GM23338 (cell line): Measurements from ENCODE around the gene KIF1C. TPM values are rescaled to one million over a fixed set of nuclear protein-coding genes. Genes with fewer than 3 reads are reported as not detected.

Source experiments
- EZH2 ChIP-seq: fragments of 200-600 bp; sonication (generic); IDR thresholded peaks from one replicate; pipeline ENCODE4 v1.8.0; 2017; ENCODE audit warnings: antibody characterized with exemption, mild to moderate bottlenecking, low read depth; ENCODE audit not compliant: unreplicated experiment
- EZH2phosphoT487 ChIP-seq: fragments of 200-600 bp; sonication (generic); IDR thresholded peaks from one replicate; pipeline ENCODE4 v1.8.1; 2018; ENCODE audit warnings: antibody characterized with exemption; ENCODE audit not compliant: unreplicated experiment
- STAT1 ChIP-seq: IDR thresholded peaks from one replicate; pipeline ENCODE4 v1.6.1; 2016; ENCODE audit warnings: antibody characterized with exemption; ENCODE audit not compliant: unreplicated experiment
- microRNA-seq: library from miRNA; unstranded; fragments of <30 nt; microRNA quantifications from one replicate; pipeline ENCODE4, GENCODE V29; 2017
- polyA plus RNA-seq: library from polyadenylated mRNA; unstranded; fragments of >200 nt; fragmentation: Nextera tagmentation; extraction: Ambion mirVana; gene quantifications from 2 replicates; pipeline ENCODE4 v1.2.1, GENCODE V29; 2016
- small RNA-seq: library from RNA; depleted of rRNA; stranded (forward); fragments of <200 nt; gene quantifications from one replicate; pipeline ENCODE3, GENCODE V24; 2014; ENCODE audit warnings: low replicate concordance
- total RNA-seq: library from RNA; depleted of rRNA; stranded (reverse); fragments of >200 nt; shearing (Covaris generic); gene quantifications from 2 replicates; pipeline ENCODE4 v1.2.3, GENCODE V29; 2014; rRNA removed

KIF1C gene
- total and polyA plus RNA-seq, 2 experiments from 2014 or later, result 13.5 to 61.4 TPM

GRCh38 chr17:5077781-5078105, 80.0 kb downstream of the KIF1C start (continued):
- TF ChIP-seq EZH2 (no peak), EZH2phosphoT487 (no peak), STAT1 (no peak)

Small RNAs within 50 kb of the gene (microRNA-seq; reads per million reads assigned to microRNA genes)
- not detected for gene MIR6864
- not detected for gene MIR6865

Small RNAs within 50 kb of the gene (small RNA-seq; reads per million reads assigned to genes)
- gene MIR6864, result not detected
- not detected for gene MIR6865

Other genes starting within 250 kb of the KIF1C start
- not detected in 2 replicates for gene TM4SF5, start 226.1 kb upstream of the KIF1C start, total RNA-seq
- not detected in 2 replicates for gene TM4SF5, start 226.1 kb upstream of the KIF1C start, polyA plus RNA-seq
- 0.38 TPM in 1 of 2 replicates, not detected in the other for gene VMO1, start 211.6 kb upstream of the KIF1C start, total RNA-seq
- 0.40 and 0.47 TPM in 2 replicates for gene VMO1, start 211.6 kb upstream of the KIF1C start, polyA plus RNA-seq
- gene GLTPD2, start 209.0 kb upstream of the KIF1C start, total RNA-seq, result 1.3 TPM in 1 of 2 replicates, not detected in the other
- 0.33 and 0.47 TPM in 2 replicates for gene GLTPD2, start 209.0 kb upstream of the KIF1C start, polyA plus RNA-seq
- 266 and 302 TPM in 2 replicates for gene PSMB6, start 201.8 kb upstream of the KIF1C start, total RNA-seq
- 465 and 502 TPM in 2 replicates for gene PSMB6, start 201.8 kb upstream of the KIF1C start, polyA plus RNA-seq
- gene PLD2, start 190.8 kb upstream of the KIF1C start, total RNA-seq, result 49.9 and 55.9 TPM in 2 replicates
- gene PLD2, start 190.8 kb upstream of the KIF1C start, polyA plus RNA-seq, result 20.2 and 22.1 TPM in 2 replicates
- 42.1 and 54.9 TPM in 2 replicates for gene MINK1, start 164.6 kb upstream of the KIF1C start, total RNA-seq
- 17.3 and 19.4 TPM in 2 replicates for gene MINK1, start 164.6 kb upstream of the KIF1C start, polyA plus RNA-seq
- gene C17orf107, start 98.4 kb upstream of the KIF1C start, total RNA-seq, result 3.6 and 5.9 TPM in 2 replicates
- 0.78 and 1.9 TPM in 2 replicates for gene C17orf107, start 98.4 kb upstream of the KIF1C start, polyA plus RNA-seq
- gene CHRNE, start 94.9 kb upstream of the KIF1C start, total RNA-seq, result 0.23 and 1.2 TPM in 2 replicates
- 0.24 and 0.50 TPM in 2 replicates for gene CHRNE, start 94.9 kb upstream of the KIF1C start, polyA plus RNA-seq
- gene GP1BA, start 65.7 kb upstream of the KIF1C start, total RNA-seq, result not detected in 2 replicates
- gene GP1BA, start 65.7 kb upstream of the KIF1C start, polyA plus RNA-seq, result 0.14 and 0.24 TPM in 2 replicates
- gene SLC25A11, start 57.9 kb upstream of the KIF1C start, total RNA-seq, result 70.4 and 73.6 TPM in 2 replicates
- 35.7 and 37.8 TPM in 2 replicates for gene SLC25A11, start 57.9 kb upstream of the KIF1C start, polyA plus RNA-seq
- gene RNF167, start 57.7 kb upstream of the KIF1C start, total RNA-seq, result 84.4 and 87.0 TPM in 2 replicates
- gene RNF167, start 57.7 kb upstream of the KIF1C start, polyA plus RNA-seq, result 60.1 and 61.2 TPM in 2 replicates
- gene PFN1, start 49.4 kb upstream of the KIF1C start, total RNA-seq, result 1,702 and 2,002 TPM in 2 replicates
- gene PFN1, start 49.4 kb upstream of the KIF1C start, polyA plus RNA-seq, result 3,646 and 3,709 TPM in 2 replicates
- 8.9 and 12.1 TPM in 2 replicates for gene ENO3, start 46.8 kb upstream of the KIF1C start, total RNA-seq
- gene ENO3, start 46.8 kb upstream of the KIF1C start, polyA plus RNA-seq, result 19.6 and 25.5 TPM in 2 replicates
- 77.9 and 85.3 TPM in 2 replicates for gene SPAG7, start 30.1 kb upstream of the KIF1C start, total RNA-seq
- 226 and 242 TPM in 2 replicates for gene SPAG7, start 30.1 kb upstream of the KIF1C start, polyA plus RNA-seq
- 3.3 and 4.4 TPM in 2 replicates for gene CAMTA2, start 10.3 kb upstream of the KIF1C start, total RNA-seq
- 8.7 and 10.1 TPM in 2 replicates for gene CAMTA2, start 10.3 kb upstream of the KIF1C start, polyA plus RNA-seq
- 2.1 TPM in 1 of 2 replicates, not detected in the other for gene INCA1, start 428 bp upstream of the KIF1C start, total RNA-seq
- 1.1 and 1.3 TPM in 2 replicates for gene INCA1, start 428 bp upstream of the KIF1C start, polyA plus RNA-seq
- gene SLC52A1, start 37.5 kb downstream of the KIF1C start, total RNA-seq, result 0.63 and 1.3 TPM in 2 replicates
- 0.21 and 0.50 TPM in 2 replicates for gene SLC52A1, start 37.5 kb downstream of the KIF1C start, polyA plus RNA-seq
- 0.93 and 1.6 TPM in 2 replicates for gene ZFP3, start 80.5 kb downstream of the KIF1C start, total RNA-seq
- gene ZFP3, start 80.5 kb downstream of the KIF1C start, polyA plus RNA-seq, result 0.55 and 0.97 TPM in 2 replicates
- gene ZNF232, start 113.9 kb downstream of the KIF1C start, total RNA-seq, result 24.1 and 24.8 TPM in 2 replicates
- 21.5 and 24.9 TPM in 2 replicates for gene ZNF232, start 113.9 kb downstream of the KIF1C start, polyA plus RNA-seq
- gene USP6, start 118.1 kb downstream of the KIF1C start, total RNA-seq, result 0.94 and 1.1 TPM in 2 replicates
- gene USP6, start 118.1 kb downstream of the KIF1C start, polyA plus RNA-seq, result 1.3 and 1.7 TPM in 2 replicates
- 15.6 and 16.2 TPM in 2 replicates for gene ZNF594, start 193.9 kb downstream of the KIF1C start, total RNA-seq
- gene ZNF594, start 193.9 kb downstream of the KIF1C start, polyA plus RNA-seq, result 5.3 and 7.0 TPM in 2 replicates
- gene SCIMP, start 236.9 kb downstream of the KIF1C start, total RNA-seq, result not detected in 2 replicates
- 0.24 and 0.36 TPM in 2 replicates for gene SCIMP, start 236.9 kb downstream of the KIF1C start, polyA plus RNA-seq